Stimulated activated CD8-positive, alpha-beta memory T cell treated with anti-CD3 and anti-CD28 coated beads, Interleukin-4, amount 100 ng/mL, for 4 hours (primary cell): ENCODE results near the gene STIP1.
"Not testable (repeated sequence)": the region's sequence is repeated elsewhere in the genome, so short reads cannot be mapped to it uniquely, and the experiment has no call there.

ENCODE experiments used
- DNase-seq, 2 donors: peaks; one replicate each; pipeline ENCODE4 v3.0.0-alpha.2; 2020; ENCODE audit warnings: low read depth in 2 of 2, low spot score in 1 of 2

The STIP1 gene

GRCh38 chr11:64235437-64236161 lies 49.6 kb downstream of the STIP1 start:
- DNase-seq, result no peak

GRCh38 chr11:64237484-64237951 lies 51.5 kb downstream of the STIP1 start:
- no peak for DNase-seq

- DNase-seq, result no peak
These were observed 52.1 kb downstream of the STIP1 start for GRCh38 chr11:64238076-64238475.

GRCh38 chr11:64238999-64239398 lies 53.0 kb downstream of the STIP1 start:
- DNase-seq, result no peak

- DNase-seq, result no peak
These were observed 53.9 kb downstream of the STIP1 start for GRCh38 chr11:64239662-64240434.

- DNase-seq, result peak; percentile 92 to 97
These were observed 54.7 kb downstream of the STIP1 start, which contains the start of gene FKBP2 for GRCh38 chr11:64240435-64241240. FKBP2 (plus strand) TSS chr11:64241095; CDS start chr11:64242388, 1,293 bp downstream.

GRCh38 chr11:64241241-64241490 lies 55.2 kb downstream of the STIP1 start:
- peak in 1 of 2 donors; percentile 98 for DNase-seq

- DNase-seq, result peak in 1 of 2 donors; percentile 100
These were observed 55.8 kb downstream of the STIP1 start for GRCh38 chr11:64241491-64242374.

- no peak for DNase-seq
These were observed 57.4 kb downstream of the STIP1 start for GRCh38 chr11:64243236-64243854.

GRCh38 chr11:64244107-64244506 lies 58.1 kb downstream of the STIP1 start:
- no peak for DNase-seq

GRCh38 chr11:64244966-64245365 lies 59.0 kb downstream of the STIP1 start:
- DNase-seq, result no peak

- no peak for DNase-seq
These were observed 59.4 kb downstream of the STIP1 start for GRCh38 chr11:64245401-64245796.

- peak in 1 of 2 donors; percentile 82 for DNase-seq
These were observed 60.0 kb downstream of the STIP1 start for GRCh38 chr11:64245797-64246620.

- not testable (repeated sequence) for DNase-seq
These were observed 60.6 kb downstream of the STIP1 start for GRCh38 chr11:64246621-64246870.

GRCh38 chr11:64246871-64247728 lies 61.1 kb downstream of the STIP1 start, which contains the start of gene PPP1R14B:
PPP1R14B (minus strand) TSS chr11:64246943; CDS start chr11:64246673, 270 bp downstream.
- peak in 1 of 2 donors; percentile 71 for DNase-seq

- no peak for DNase-seq
These were observed 62.0 kb downstream of the STIP1 start for GRCh38 chr11:64247729-64248531.

- no peak for DNase-seq
These were observed 62.6 kb downstream of the STIP1 start for GRCh38 chr11:64248578-64248977.

- DNase-seq, result no peak
These were observed 63.1 kb downstream of the STIP1 start for GRCh38 chr11:64249038-64249437.
